ENCODE measurements around the gene DUSP8. TPM values are rescaled to one million over a fixed set of nuclear protein-coding genes. Genes with fewer than 3 reads are reported as not detected.

DUSP8 gene
- total RNA-seq, 1 experiment from 2014 or later = 10.2 TPM

GRCh38 chr11:1514336-1515061 lies 57.6 kb downstream of the DUSP8 start:
- no peak overlapping the region for H3K4me2 ChIP-seq (ENCODE audit: low read length)
- no peaks in the 10 kb centered on the region for H3K36me3 ChIP-seq (ENCODE audit: control insufficient read depth in 1 of 2, insufficient read depth in 2 of 2, low read length in 2 of 2)
- ChIA-PET CTCF (interaction anchor here (0.7 to 1.3 kb wide), 3 partner anchors 9 to 312 kb away, joined by 3 to 5 read pairs (median 4); no protein-coding TSS in a partner anchor), POLR2A (no interaction called here), RAD21 (ENCODE audit: low non-redundant PET in 1 of 2, low total read pairs in 2 of 2, uncharacterized antibody in 2 of 2, unreplicated experiment in 2 of 2) (no interaction called here)
- H3K9ac ChIP-seq (ENCODE audit: low read length) = no peak overlapping the region
- DNase-seq (ENCODE audit: low read depth, low spot score) (no peak), ATAC-seq (no peak)
- intact Hi-C loops (cut with micrococcal nuclease) = loop anchor here (1.0 to 2.0 kb wide), 4 partner anchors 222 to 400 kb away; no protein-coding TSS in a partner anchor
- H3K27me3 ChIP-seq (ENCODE audit: insufficient read depth, low read length) = no peaks in the 10 kb centered on the region
- H3K4me1 ChIP-seq (ENCODE audit: control insufficient read depth in 1 of 2, insufficient read depth in 2 of 2, low read length in 2 of 2) = peaks cover 0 to 10% of the 10 kb centered on the region in 2 experiments; a peak in 1 of 4 replicates
- TF ChIP-seq ZBTB33 (IDR thresholded peaks at IDR 0.05; ENCODE audit: extremely low read depth, insufficient replicate concordance, low read length) = no peak
- no peak overlapping the region for H3K27ac ChIP-seq (ENCODE audit: low read depth, low read length)
- no peaks in the 10 kb centered on the region for H3K9me2 ChIP-seq (ENCODE audit: insufficient read depth)
- BruUV-seq (replicated peaks) = no TSS peak
- H4K20me1 ChIP-seq (ENCODE audit: insufficient read depth) = no peaks in the 10 kb centered on the region
- no peak overlapping the region for H2AFZ ChIP-seq (ENCODE audit: low read depth, low read length, poor library complexity, severe bottlenecking)
- no peak overlapping the region for H3K4me3 ChIP-seq (replicated peaks in 1 of 2; ENCODE audit: low read depth in 1 of 2, low read length in 2 of 2)
- no peaks in the 10 kb centered on the region for H3K9me3 ChIP-seq (ENCODE audit: control insufficient read depth in 1 of 2, insufficient read depth in 1 of 2, low read depth in 1 of 2, low read length in 2 of 2)
- H3K79me2 ChIP-seq (ENCODE audit: insufficient read depth, low read length) = peaks cover 24% of the 10 kb centered on the region

DNA sequence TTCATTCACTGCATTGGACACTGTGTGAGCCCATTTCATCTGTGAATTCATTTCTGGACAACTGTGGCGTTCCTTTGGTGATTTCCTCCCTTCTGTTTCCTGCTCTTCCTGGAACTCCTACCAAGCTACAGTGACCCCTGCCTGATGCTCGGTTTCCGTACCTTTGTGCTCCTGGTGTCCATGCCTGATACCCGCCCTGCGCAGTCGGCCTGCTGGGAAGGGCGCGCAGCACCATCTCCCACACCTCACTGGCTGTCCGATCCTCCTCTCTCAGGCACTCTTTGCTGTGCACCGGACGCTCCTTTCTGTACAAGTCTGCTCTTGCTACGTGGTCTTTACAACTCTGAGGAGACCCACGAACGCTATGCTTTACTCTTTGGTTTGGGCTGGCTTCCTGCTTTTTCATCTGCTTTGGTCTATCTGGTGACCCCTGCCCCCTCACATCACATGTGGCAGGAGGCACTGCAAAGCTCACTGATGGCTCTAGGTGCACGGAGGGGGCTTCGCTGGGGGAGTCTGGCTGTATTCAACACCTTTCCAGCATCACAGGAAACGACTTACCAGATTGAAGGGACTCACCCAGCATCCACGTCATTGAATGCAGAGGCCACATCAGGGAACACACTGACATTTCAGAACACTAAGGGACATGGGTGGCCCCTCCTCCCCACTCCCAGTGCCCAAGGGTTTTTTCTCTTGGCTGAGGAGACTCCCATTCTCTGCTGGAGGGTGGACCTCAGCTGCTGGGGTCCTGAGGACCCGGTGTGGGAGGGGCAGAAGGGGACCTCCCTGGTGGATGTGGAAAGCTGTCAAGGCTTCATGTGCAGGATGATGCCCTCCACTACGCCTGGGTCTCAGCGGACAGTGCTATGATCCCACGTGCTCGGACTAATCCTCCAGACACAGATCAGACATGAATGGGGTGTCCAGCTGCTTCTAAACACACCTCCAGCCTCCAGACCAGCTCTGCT lies 58.5 kb downstream of the DUSP8 start:
- no peaks in the 10 kb centered on the region for H3K27me3 ChIP-seq (ENCODE audit: insufficient read depth, low read length)
- BruUV-seq (replicated peaks) = no TSS peak
- no peak overlapping the region for H3K4me2 ChIP-seq (ENCODE audit: low read length)
- no peaks in the 10 kb centered on the region for H3K9me3 ChIP-seq (ENCODE audit: control insufficient read depth in 1 of 2, insufficient read depth in 1 of 2, low read depth in 1 of 2, low read length in 2 of 2)
- RAD21 ChIA-PET (ENCODE audit: low non-redundant PET in 1 of 2, low total read pairs in 2 of 2, uncharacterized antibody in 2 of 2, unreplicated experiment in 2 of 2) = no interaction called here
- POLR2A ChIA-PET = no interaction called here
- intact Hi-C loops (cut with micrococcal nuclease) = loop anchor here (2.0 kb wide), 1 partner anchor 221 kb away; no protein-coding TSS in a partner anchor
- H3K4me1 ChIP-seq (ENCODE audit: control insufficient read depth in 1 of 2, insufficient read depth in 2 of 2, low read length in 2 of 2) = peaks cover 0 to 10% of the 10 kb centered on the region in 2 experiments; a peak in 1 of 4 replicates
- H2AFZ ChIP-seq (ENCODE audit: low read depth, low read length, poor library complexity, severe bottlenecking) = no peak overlapping the region
- no peaks in the 10 kb centered on the region for H3K9me2 ChIP-seq (ENCODE audit: insufficient read depth)
- no peak overlapping the region for H3K9ac ChIP-seq (ENCODE audit: low read length)
- peaks cover 24% of the 10 kb centered on the region for H3K79me2 ChIP-seq (ENCODE audit: insufficient read depth, low read length)
- ATAC-seq = no peak
- H3K4me3 ChIP-seq (replicated peaks in 1 of 2; ENCODE audit: low read depth in 1 of 2, low read length in 2 of 2) = no peak overlapping the region
- no peak for DNase-seq (ENCODE audit: low read depth, low spot score)
- CTCF ChIA-PET = no interaction called here
- no peaks in the 10 kb centered on the region for H3K36me3 ChIP-seq (ENCODE audit: control insufficient read depth in 1 of 2, insufficient read depth in 2 of 2, low read length in 2 of 2)
- no peaks in the 10 kb centered on the region for H4K20me1 ChIP-seq (ENCODE audit: insufficient read depth)
- no peak overlapping the region for H3K27ac ChIP-seq (ENCODE audit: low read depth, low read length)
- TF ChIP-seq JUND (IDR thresholded peaks at IDR 0.05) = no peak
- TF ChIP-seq ZNF274 (IDR thresholded peaks at IDR 0.05; ENCODE audit: low read depth, low read length) = no peak
- TF ChIP-seq ZFX (IDR thresholded peaks at IDR 0.05) = no peak
- TF ChIP-seq ZBTB33 (IDR thresholded peaks at IDR 0.05; ENCODE audit: extremely low read depth, insufficient replicate concordance, low read length) = no peak
- TF ChIP-seq EZH2phosphoT487 (IDR thresholded peaks at IDR 0.05; ENCODE audit: borderline replicate concordance) = no peak
- TF ChIP-seq, protein P1, sequence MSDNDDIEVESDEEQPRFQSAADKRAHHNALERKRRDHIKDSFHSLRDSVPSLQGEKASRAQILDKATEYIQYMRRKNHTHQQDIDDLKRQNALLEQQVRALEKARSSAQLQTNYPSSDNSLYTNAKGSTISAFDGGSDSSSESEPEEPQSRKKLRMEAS (IDR thresholded peaks at IDR 0.05) = no peak
- no peak for TF ChIP-seq POLR2A (IDR thresholded peaks at IDR 0.05; ENCODE audit: borderline replicate concordance, extremely low read depth, insufficient read depth, insufficient read length)

All from HCT116 (cell line).